Measurements from ENCODE around the gene UVRAG. TPM values are rescaled to one million over a fixed set of nuclear protein-coding genes. Genes with fewer than 3 reads are reported as not detected.

The UVRAG gene
- total and polyA plus RNA-seq, 2 donors from 2014 or later: 7.2 to 27.9 TPM

GRCh38 chr11:76114238-76114637 is 299.2 kb downstream of the UVRAG start:
- intact Hi-C loops (cut with DNase I): no loop called here
- no peaks in the 10 kb centered on the region for H3K27me3 ChIP-seq (ENCODE audit: control insufficient read depth, insufficient read depth, low read length)
- no peak for TF ChIP-seq CTCF (IDR thresholded peaks at IDR 0.05; ENCODE audit: borderline replicate concordance, extremely low read depth, insufficient read depth)
- no peaks in the 10 kb centered on the region for H3K36me3 ChIP-seq (ENCODE audit: control insufficient read depth in 2 of 3, insufficient read depth in 3 of 3, low read length in 3 of 3)
- no peak overlapping the region for H3K4me3 ChIP-seq (ENCODE audit: low read length in 3 of 3)
- no peak overlapping the region for H3K27ac ChIP-seq (ENCODE audit: low read depth in 2 of 2, low read length in 2 of 2)
- FAIRE-seq: no peak
- DNase-seq: no peak
- no peak overlapping the region for H3K9ac ChIP-seq (ENCODE audit: low read length in 3 of 3)
- no peaks in the 10 kb centered on the region for H3K9me3 ChIP-seq (ENCODE audit: control insufficient read depth in 2 of 3, insufficient read depth in 1 of 3, low read length in 3 of 3)
- no peaks in the 10 kb centered on the region for H3K4me1 ChIP-seq (ENCODE audit: control insufficient read depth in 2 of 3, insufficient read depth in 2 of 3, low read depth in 1 of 3, low read length in 3 of 3)

GRCh38 chr11:76115555-76115954 is 300.5 kb downstream of the UVRAG start:
- Histone ChIP-seq H3K36me3 (ENCODE audit: control insufficient read depth in 2 of 3, insufficient read depth in 3 of 3, low read length in 3 of 3) (no peaks in the 10 kb centered on the region), H3K27me3 (ENCODE audit: control insufficient read depth, insufficient read depth, low read length) (no peaks in the 10 kb centered on the region), H3K27ac (ENCODE audit: low read depth in 2 of 2, low read length in 2 of 2) (no peak overlapping the region), H3K9me3 (ENCODE audit: control insufficient read depth in 2 of 3, insufficient read depth in 1 of 3, low read length in 3 of 3) (no peaks in the 10 kb centered on the region), H3K9ac (ENCODE audit: low read length in 3 of 3) (no peak overlapping the region), H3K4me1 (ENCODE audit: control insufficient read depth in 2 of 3, insufficient read depth in 2 of 3, low read depth in 1 of 3, low read length in 3 of 3) (peaks cover 0 to 6% (median 6%) of the 10 kb centered on the region in 3 donors), H3K4me3 (ENCODE audit: low read length in 3 of 3) (no peak overlapping the region)
- intact Hi-C loops (cut with DNase I): no loop called here
- DNase-seq (no peak), FAIRE-seq (no peak)
- no peak for TF ChIP-seq CTCF (IDR thresholded peaks at IDR 0.05; ENCODE audit: borderline replicate concordance, extremely low read depth, insufficient read depth)

GRCh38 chr11:76119032-76119431 is 304.0 kb downstream of the UVRAG start:
- Histone ChIP-seq H3K4me3 (ENCODE audit: low read length in 3 of 3) (no peak overlapping the region), H3K27me3 (ENCODE audit: control insufficient read depth, insufficient read depth, low read length) (no peaks in the 10 kb centered on the region), H3K9me3 (ENCODE audit: control insufficient read depth in 2 of 3, insufficient read depth in 1 of 3, low read length in 3 of 3) (no peaks in the 10 kb centered on the region), H3K4me1 (ENCODE audit: control insufficient read depth in 2 of 3, insufficient read depth in 2 of 3, low read depth in 1 of 3, low read length in 3 of 3) (peaks cover 4 to 11% (median 6%) of the 10 kb centered on the region in 3 donors), H3K36me3 (ENCODE audit: control insufficient read depth in 2 of 3, insufficient read depth in 3 of 3, low read length in 3 of 3) (no peaks in the 10 kb centered on the region), H3K27ac (ENCODE audit: low read depth in 2 of 2, low read length in 2 of 2) (no peak overlapping the region), H3K9ac (ENCODE audit: low read length in 3 of 3) (no peak overlapping the region)
- FAIRE-seq: no peak
- no peak for DNase-seq
- intact Hi-C loops (cut with DNase I): no loop called here
- TF ChIP-seq CTCF (IDR thresholded peaks at IDR 0.05; ENCODE audit: borderline replicate concordance, extremely low read depth, insufficient read depth): no peak

GRCh38 chr11:76119779-76120178 is 304.8 kb downstream of the UVRAG start:
- Histone ChIP-seq H3K27ac (ENCODE audit: low read depth in 2 of 2, low read length in 2 of 2) (no peak overlapping the region), H3K9me3 (ENCODE audit: control insufficient read depth in 2 of 3, insufficient read depth in 1 of 3, low read length in 3 of 3) (no peaks in the 10 kb centered on the region), H3K4me3 (ENCODE audit: low read length in 3 of 3) (no peak overlapping the region), H3K27me3 (ENCODE audit: control insufficient read depth, insufficient read depth, low read length) (no peaks in the 10 kb centered on the region), H3K9ac (ENCODE audit: low read length in 3 of 3) (no peak overlapping the region), H3K36me3 (ENCODE audit: control insufficient read depth in 2 of 3, insufficient read depth in 3 of 3, low read length in 3 of 3) (no peaks in the 10 kb centered on the region), H3K4me1 (ENCODE audit: control insufficient read depth in 2 of 3, insufficient read depth in 2 of 3, low read depth in 1 of 3, low read length in 3 of 3) (peaks cover 4 to 11% (median 6%) of the 10 kb centered on the region in 3 donors)
- DNase-seq (no peak), FAIRE-seq (no peak)
- intact Hi-C loops (cut with DNase I): no loop called here
- no peak for TF ChIP-seq CTCF (IDR thresholded peaks at IDR 0.05; ENCODE audit: borderline replicate concordance, extremely low read depth, insufficient read depth)

Measured in kidney (tissue), 14 donors.